CD4-positive, CD25-positive, alpha-beta regulatory T cell (primary cell): ENCODE results near the gene FNIP2. TPM values are rescaled to one million over a fixed set of nuclear protein-coding genes. Genes with fewer than 3 reads are reported as not detected.
"Not testable (repeated sequence)": the region's sequence is repeated elsewhere in the genome, so short reads cannot be mapped to it uniquely, and the experiment has no call there.

Source experiments
- ATAC-seq, 2 donors: fragments of 150-1000 bp; cut with Tn5 transposase; one replicate each; pipeline ENCODE4 v1.10.0; 2021; ENCODE audit warnings: low read depth in 2 of 2, moderate number of reproducible peaks in 2 of 2, moderate library complexity in 1 of 2
- DNase-seq, 3 donors: peaks; one replicate each; pipeline versions ENCODE4 v3.0.0 to v3.0.0-alpha.2; 2012 to 2022; ENCODE audit warnings: mixed read lengths in 1 of 3
- H3K27ac ChIP-seq: one replicate; pipeline ENCODE4 v1.7.0; 2013; ENCODE audit warnings: mild to moderate bottlenecking, low read length; ENCODE audit not compliant: insufficient read depth, poor library complexity, severe bottlenecking
- H3K27me3 ChIP-seq: one replicate; pipeline ENCODE4 v1.7.0; 2013; ENCODE audit warnings: low read length; ENCODE audit not compliant: control insufficient read depth, insufficient read depth
- H3K36me3 ChIP-seq: one replicate; pipeline ENCODE4 v1.7.0; 2013; ENCODE audit warnings: mild to moderate bottlenecking, low read length, moderate library complexity; ENCODE audit not compliant: control insufficient read depth, insufficient read depth
- H3K4me1 ChIP-seq: 2 replicates; pipeline ENCODE4 v1.7.0; 2013; ENCODE audit warnings: mild to moderate bottlenecking, low read length; ENCODE audit not compliant: insufficient read depth, control insufficient read depth, poor library complexity, severe bottlenecking
- H3K4me3 ChIP-seq: one replicate; pipeline ENCODE4 v1.7.0; 2013; ENCODE audit warnings: low read depth, mild to moderate bottlenecking, low read length, moderate library complexity
- H3K9me3 ChIP-seq, 2 experiments: 1 replicate in 1 of 2; 2 replicates in 1 of 2; pipeline ENCODE4 v1.7.0; 2013; ENCODE audit warnings: low read length in 2 of 2, mild to moderate bottlenecking in 1 of 2, moderate library complexity in 1 of 2; ENCODE audit not compliant: control insufficient read depth in 2 of 2
- H3K27ac Mint-ChIP-seq, 3 donors: one replicate each; pipeline ENCODE4 v1.8.0; 2020 to 2022; ENCODE audit warnings: mild to moderate bottlenecking in 3 of 3, mixed read lengths in 3 of 3, moderate library complexity in 2 of 3
- H3K27me3 Mint-ChIP-seq: one replicate; pipeline ENCODE4 v1.8.0; 2022; ENCODE audit warnings: mild to moderate bottlenecking, mixed read lengths
- H3K36me3 Mint-ChIP-seq: one replicate; pipeline ENCODE4 v1.8.0; 2020; ENCODE audit warnings: mixed read lengths
- H3K4me1 Mint-ChIP-seq, 4 donors: one replicate each; pipeline ENCODE4 v1.8.0; 2020 to 2022; ENCODE audit warnings: mixed read lengths in 4 of 4, mild to moderate bottlenecking in 1 of 4
- H3K4me3 Mint-ChIP-seq, 4 donors: one replicate each; pipeline ENCODE4 v1.8.0; 2020 to 2022; ENCODE audit warnings: mild to moderate bottlenecking in 4 of 4, mixed read lengths in 4 of 4, moderate library complexity in 3 of 4
- H3K9me3 Mint-ChIP-seq, 7 donors: one replicate each; pipeline ENCODE4 v1.8.0; 2020 to 2022; ENCODE audit warnings: mixed read lengths in 7 of 7, mild to moderate bottlenecking in 3 of 7, moderate library complexity in 2 of 7
- polyA plus RNA-seq, 4 donors: library from polyadenylated mRNA; unstranded; fragments of 300-500 nt; fragmentation: Illumina TruSeq; gene quantifications; one replicate each; pipeline ENCODE4 v1.2.3, GENCODE V29; 2021
- total RNA-seq: library from RNA; stranded (reverse); gene quantifications from one replicate; pipeline ENCODE4 v1.2.3, GENCODE V29; 2022

FNIP2 gene
- total and polyA plus RNA-seq, 5 donors from 2014 or later: 1.5 to 8.9 (median 2.3) TPM

GRCh38 chr4:158805635-158806471 lies 37.0 kb downstream of the FNIP2 start:
- Mint-ChIP-seq H3K36me3 (no peaks in the 10 kb centered on the region), H3K9me3 (no peaks in the 10 kb centered on the region), H3K27me3 (no peaks in the 10 kb centered on the region), H3K4me3 (no peak overlapping the region), H3K27ac (no peak overlapping the region), H3K4me1 (peaks cover 20 to 39% (median 22%) of the 10 kb centered on the region in 4 donors)
- Histone ChIP-seq H3K4me3 (no peak overlapping the region), H3K27me3 (no peaks in the 10 kb centered on the region), H3K36me3 (no peaks in the 10 kb centered on the region), H3K4me1 (no peaks in the 10 kb centered on the region), H3K27ac (no peak overlapping the region), H3K9me3 (no peaks in the 10 kb centered on the region)
- ATAC-seq: no peak
- no peak for DNase-seq

GRCh38 chr4:158807691-158808090 lies 38.9 kb downstream of the FNIP2 start:
- Histone ChIP-seq H3K27ac (no peak overlapping the region), H3K27me3 (no peaks in the 10 kb centered on the region), H3K9me3 (no peaks in the 10 kb centered on the region), H3K36me3 (no peaks in the 10 kb centered on the region), H3K4me1 (no peaks in the 10 kb centered on the region), H3K4me3 (no peak overlapping the region)
- Mint-ChIP-seq H3K4me3 (no peak overlapping the region), H3K27me3 (no peaks in the 10 kb centered on the region), H3K36me3 (no peaks in the 10 kb centered on the region), H3K27ac (no peak overlapping the region), H3K4me1 (peaks cover 24 to 32% (median 28%) of the 10 kb centered on the region in 4 donors), H3K9me3 (no peaks in the 10 kb centered on the region)
- no peak for DNase-seq
- ATAC-seq: no peak

GRCh38 chr4:158808399-158808798 lies 39.6 kb downstream of the FNIP2 start:
- H3K9me3 ChIP-seq: no peaks in the 10 kb centered on the region
- no peak overlapping the region for H3K4me3 Mint-ChIP-seq
- no peak overlapping the region for H3K4me3 ChIP-seq
- ATAC-seq (no peak), DNase-seq (no peak)
- H3K4me1 ChIP-seq: no peaks in the 10 kb centered on the region
- H3K27ac Mint-ChIP-seq: no peak overlapping the region
- H3K27me3 Mint-ChIP-seq: no peaks in the 10 kb centered on the region
- no peak overlapping the region for H3K27ac ChIP-seq
- no peaks in the 10 kb centered on the region for H3K9me3 Mint-ChIP-seq
- H3K36me3 ChIP-seq: no peaks in the 10 kb centered on the region
- peaks cover 21 to 32% (median 25%) of the 10 kb centered on the region in 4 donors for H3K4me1 Mint-ChIP-seq
- H3K36me3 Mint-ChIP-seq: no peaks in the 10 kb centered on the region
- no peaks in the 10 kb centered on the region for H3K27me3 ChIP-seq

GRCh38 chr4:158809208-158809607 lies 40.4 kb downstream of the FNIP2 start:
- not testable (repeated sequence) for H3K36me3 Mint-ChIP-seq, H3K36me3 ChIP-seq, H3K27me3 Mint-ChIP-seq, H3K4me3 ChIP-seq, H3K9me3 ChIP-seq, ATAC-seq, DNase-seq, H3K27me3 ChIP-seq, H3K9me3 Mint-ChIP-seq, H3K4me1 ChIP-seq, H3K27ac ChIP-seq
- Mint-ChIP-seq H3K27ac (peak overlapping the region in 1 of 3 donors; percentile 27), H3K4me3 (peak overlapping the region in 1 of 4 donors; percentile 62), H3K4me1 (peaks cover 18 to 32% (median 24%) of the 10 kb centered on the region in 4 donors)

GRCh38 chr4:158809611-158810486 lies 41.0 kb downstream of the FNIP2 start:
- no peaks in the 10 kb centered on the region for H3K36me3 ChIP-seq
- H3K4me1 ChIP-seq: no peaks in the 10 kb centered on the region
- DNase-seq (peak in 2 of 3 donors; percentile 11 to 65), ATAC-seq (peak; percentile 49 to 57)
- Mint-ChIP-seq H3K9me3 (no peaks in the 10 kb centered on the region), H3K27me3 (no peaks in the 10 kb centered on the region), H3K4me1 (peaks cover 13 to 29% (median 24%) of the 10 kb centered on the region in 4 donors), H3K36me3 (no peaks in the 10 kb centered on the region), H3K4me3 (peak overlapping the region; percentile 16 to 62 (median 23)), H3K27ac (peak overlapping the region in 2 of 3 donors; percentile 27 to 56)
- H3K27ac ChIP-seq: no peak overlapping the region
- H3K4me3 ChIP-seq: peak overlapping the region; percentile 2
- H3K9me3 ChIP-seq: no peaks in the 10 kb centered on the region
- no peaks in the 10 kb centered on the region for H3K27me3 ChIP-seq

GRCh38 chr4:158810487-158811215 lies 41.8 kb downstream of the FNIP2 start:
- H3K27ac Mint-ChIP-seq: peak overlapping the region in 2 of 3 donors; percentile 27 to 56
- H3K27me3 ChIP-seq: no peaks in the 10 kb centered on the region
- H3K27me3 Mint-ChIP-seq: no peaks in the 10 kb centered on the region
- H3K4me3 Mint-ChIP-seq: peak overlapping the region in 3 of 4 donors; percentile 16 to 28 (median 18)
- peaks cover 13 to 29% (median 24%) of the 10 kb centered on the region in 4 donors for H3K4me1 Mint-ChIP-seq
- H3K9me3 ChIP-seq: no peaks in the 10 kb centered on the region
- H3K9me3 Mint-ChIP-seq: no peaks in the 10 kb centered on the region
- no peaks in the 10 kb centered on the region for H3K36me3 Mint-ChIP-seq
- peak overlapping the region; percentile 2 for H3K4me3 ChIP-seq
- no peak for DNase-seq
- no peaks in the 10 kb centered on the region for H3K36me3 ChIP-seq
- H3K27ac ChIP-seq: no peak overlapping the region
- no peaks in the 10 kb centered on the region for H3K4me1 ChIP-seq
- no peak for ATAC-seq

- no peaks in the 10 kb centered on the region for H3K4me1 ChIP-seq
- no peak overlapping the region for H3K27ac ChIP-seq
- DNase-seq (no peak), ATAC-seq (no peak)
- H3K36me3 Mint-ChIP-seq: no peaks in the 10 kb centered on the region
- H3K27me3 ChIP-seq: no peaks in the 10 kb centered on the region
- no peak overlapping the region for H3K4me3 ChIP-seq
- H3K4me3 Mint-ChIP-seq: no peak overlapping the region
- no peaks in the 10 kb centered on the region for H3K9me3 Mint-ChIP-seq
- no peaks in the 10 kb centered on the region for H3K9me3 ChIP-seq
- no peak overlapping the region for H3K27ac Mint-ChIP-seq
- no peaks in the 10 kb centered on the region for H3K27me3 Mint-ChIP-seq
- H3K4me1 Mint-ChIP-seq: peaks cover 13 to 29% (median 22%) of the 10 kb centered on the region in 4 donors
- no peaks in the 10 kb centered on the region for H3K36me3 ChIP-seq
Observed at GRCh38 chr4:158811216-158811540, 42.4 kb downstream of the FNIP2 start.
